SJSA1 (cell line): Measurements from ENCODE around the gene SYNGR4. TPM values are rescaled to one million over a fixed set of nuclear protein-coding genes. Genes with fewer than 3 reads are reported as not detected.
A peak's percentile ranks its signal among the peaks of the same experiment; 100 is the strongest.

Experiments used
- DNase-seq, 2 experiments: peaks; one replicate each; pipeline ENCODE4 v3.0.0-alpha.2; 2015 to 2020; ENCODE audit warnings: low spot score in 2 of 2, low read depth in 1 of 2
- H3K27ac ChIP-seq: fragments of 250-450 bp; sonication (Bioruptor Pico); 2 replicates; pipeline ENCODE4 v1.5.1; 2020; ENCODE audit warnings: mild to moderate bottlenecking, moderate library complexity
- H3K27me3 ChIP-seq: fragments of 250-450 bp; sonication (Bioruptor Pico); replicated peaks from 2 replicates; pipeline ENCODE4 v1.5.1; 2020; ENCODE audit warnings: mild to moderate bottlenecking, moderate library complexity
- H3K36me3 ChIP-seq: fragments of 250-450 bp; sonication (Bioruptor Pico); 2 replicates; pipeline ENCODE4 v1.5.1; 2020; ENCODE audit warnings: mild to moderate bottlenecking
- H3K4me1 ChIP-seq: fragments of 250-450 bp; sonication (Bioruptor Pico); replicated peaks from 2 replicates; pipeline ENCODE4 v1.6.1; 2021; ENCODE audit warnings: mild to moderate bottlenecking
- H3K4me3 ChIP-seq: fragments of 250-450 bp; sonication (Bioruptor Pico); 2 replicates; pipeline ENCODE4 v1.5.1; 2020; ENCODE audit warnings: mild to moderate bottlenecking
- H3K9me3 ChIP-seq: fragments of 250-450 bp; sonication (Bioruptor Pico); replicated peaks from 2 replicates; pipeline ENCODE4 v1.5.1; 2020; ENCODE audit warnings: mild to moderate bottlenecking
- total RNA-seq: library from RNA; depleted of rRNA; stranded (reverse); fragments of >200 nt; shearing (Covaris generic); gene quantifications from 2 replicates; pipeline ENCODE4 v1.2.3, GENCODE V29; 2014

SYNGR4 gene
- total RNA-seq, 1 experiment from 2014 or later = not detected

DNA sequence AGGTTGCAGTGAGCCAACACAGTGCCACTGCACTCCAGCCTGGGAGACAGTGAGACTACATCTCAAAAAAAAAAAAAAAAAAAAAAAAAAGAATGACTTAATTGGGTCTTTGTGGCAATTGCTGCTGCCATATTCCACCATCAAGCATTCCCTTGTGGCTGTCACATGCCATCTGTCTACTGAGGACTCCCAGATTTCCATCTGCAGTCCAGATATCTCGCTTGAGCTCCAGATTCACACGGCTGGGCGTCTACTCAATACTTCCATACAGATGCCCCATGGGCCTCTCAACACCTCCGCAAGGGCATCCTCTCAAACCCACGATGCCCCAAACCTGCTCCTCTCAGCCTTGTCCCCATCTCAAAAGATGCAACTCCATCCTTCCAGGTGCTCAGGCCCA is 13.3 kb upstream of the SYNGR4 start:
- H3K27ac ChIP-seq = no peak overlapping the region
- no peak for DNase-seq
- H3K36me3 ChIP-seq = no peaks in the 10 kb centered on the region
- no peaks in the 10 kb centered on the region for H3K9me3 ChIP-seq
- no peak overlapping the region for H3K4me3 ChIP-seq
- peaks cover 6% of the 10 kb centered on the region for H3K4me1 ChIP-seq
- no peaks in the 10 kb centered on the region for H3K27me3 ChIP-seq

DNA sequence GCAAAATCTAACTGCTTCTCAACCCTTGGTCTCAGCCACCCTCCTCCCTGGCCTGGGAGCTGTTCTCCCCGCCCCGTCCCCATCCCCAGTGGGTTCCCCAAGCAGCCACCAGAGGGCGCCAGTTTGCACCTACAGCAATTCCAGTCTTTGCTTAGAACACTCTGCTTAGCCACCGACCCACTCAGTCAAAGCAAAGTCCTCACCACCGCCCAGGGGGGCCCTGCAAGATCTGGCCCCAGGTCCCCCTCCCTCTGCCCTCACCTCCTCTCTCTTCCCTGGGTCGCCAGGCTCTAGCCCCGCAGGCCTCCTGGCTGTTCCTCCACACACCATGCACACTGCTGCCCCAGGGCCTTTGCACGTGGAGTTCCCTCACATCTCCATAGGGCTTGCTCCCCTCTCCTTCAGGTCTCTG is 12.8 kb upstream of the SYNGR4 start:
- DNase-seq = peak; percentile 46 to 77
- no peak overlapping the region for H3K27ac ChIP-seq

DNA sequence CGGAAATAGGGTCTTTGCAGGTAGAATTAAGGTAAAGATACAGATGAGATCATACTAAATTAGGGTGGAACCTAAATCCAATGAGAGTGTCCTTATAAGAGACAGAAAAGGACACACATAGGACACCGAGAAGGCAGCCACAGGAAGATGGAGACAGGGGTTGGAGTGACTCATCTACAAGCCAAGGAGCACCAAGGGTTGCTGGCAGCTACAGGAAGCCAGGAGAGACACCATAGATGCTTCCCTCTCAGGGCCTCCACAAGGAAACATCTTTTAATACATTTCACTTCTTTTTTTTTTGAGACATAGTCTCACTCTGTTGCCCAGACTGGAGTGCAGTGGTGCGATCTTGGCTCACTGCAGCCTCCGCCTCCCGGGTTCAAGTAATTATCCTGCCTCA is 10.5 kb upstream of the SYNGR4 start:
- Histone ChIP-seq H3K36me3 (no peaks in the 10 kb centered on the region), H3K27ac (no peak overlapping the region), H3K27me3 (no peaks in the 10 kb centered on the region), H3K4me1 (peaks cover 6% of the 10 kb centered on the region), H3K9me3 (no peaks in the 10 kb centered on the region), H3K4me3 (no peak overlapping the region)
- no peak for DNase-seq

More for the DNA sequence above, 12.8 kb upstream of the SYNGR4 start:
- H3K27me3 ChIP-seq = no peaks in the 10 kb centered on the region
- no peak overlapping the region for H3K4me3 ChIP-seq
- H3K4me1 ChIP-seq = peaks cover 6% of the 10 kb centered on the region
- no peaks in the 10 kb centered on the region for H3K36me3 ChIP-seq
- H3K9me3 ChIP-seq = no peaks in the 10 kb centered on the region

DNA sequence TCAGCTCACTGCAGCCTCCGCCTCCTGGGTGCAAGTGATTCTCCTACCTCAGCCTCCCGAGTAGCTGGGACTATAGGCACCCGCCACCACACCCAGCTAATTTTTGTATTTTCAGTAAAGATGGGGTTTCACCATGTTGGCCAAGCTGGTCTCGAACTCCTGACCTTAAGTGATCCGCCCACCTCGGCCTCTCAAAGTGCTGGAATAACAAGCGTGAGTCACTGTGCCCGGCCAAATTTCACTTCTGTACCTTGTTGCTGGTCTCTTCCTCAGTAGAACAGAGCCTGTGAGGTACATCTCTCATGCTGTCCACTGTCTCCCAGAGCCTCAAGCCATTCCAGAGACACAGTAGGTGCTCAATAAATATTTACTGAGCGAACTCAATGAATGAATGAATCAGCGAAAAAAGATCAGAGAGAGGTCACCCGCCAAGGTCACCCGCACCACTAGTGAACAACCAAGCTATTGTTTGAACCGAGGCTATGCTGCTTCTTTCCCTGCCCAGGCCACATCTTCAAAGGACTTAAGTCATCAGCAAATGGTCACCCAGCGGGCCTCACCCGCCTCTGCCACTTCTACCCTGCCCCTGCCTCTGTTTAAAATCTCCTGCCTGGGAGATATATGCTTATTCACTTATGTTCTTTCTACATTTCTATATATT is 9.7 kb upstream of the SYNGR4 start:
- Histone ChIP-seq H3K27me3 (no peaks in the 10 kb centered on the region), H3K9me3 (no peaks in the 10 kb centered on the region), H3K36me3 (no peaks in the 10 kb centered on the region), H3K4me3 (no peak overlapping the region), H3K4me1 (peaks cover 6% of the 10 kb centered on the region), H3K27ac (no peak overlapping the region)
- DNase-seq = peak in 1 of 2 experiments; percentile 41

DNA sequence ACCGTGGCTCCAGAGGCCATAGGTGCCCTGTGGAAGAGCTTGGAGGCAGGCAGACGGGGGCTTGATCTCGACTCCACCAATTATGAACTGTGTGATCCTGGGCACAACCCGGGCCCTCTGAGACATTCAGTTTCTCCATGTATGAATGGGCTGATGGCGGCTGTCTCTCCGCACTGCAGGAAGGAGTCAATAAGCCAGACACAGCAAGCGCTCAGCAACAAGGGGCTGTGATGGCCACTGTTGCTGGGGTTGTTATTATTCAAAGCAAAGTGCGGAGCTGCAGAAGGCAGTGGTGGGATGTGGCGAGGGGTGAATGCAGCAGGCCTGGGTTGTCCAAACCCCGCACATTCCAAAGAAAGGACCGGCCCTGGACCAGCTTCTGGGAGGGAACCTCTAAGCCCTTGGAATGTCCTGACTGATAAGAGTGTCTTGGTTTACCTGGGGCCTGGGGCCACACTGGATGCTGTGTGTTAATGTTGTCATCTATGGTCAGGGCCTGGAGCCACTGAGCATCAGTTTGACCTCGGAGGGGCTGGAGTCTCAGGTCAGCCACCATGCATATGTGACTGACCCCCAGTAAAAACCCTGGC is 8.7 kb upstream of the SYNGR4 start:
- Histone ChIP-seq H3K9me3 (no peaks in the 10 kb centered on the region), H3K36me3 (no peaks in the 10 kb centered on the region), H3K27ac (no peak overlapping the region), H3K27me3 (no peaks in the 10 kb centered on the region), H3K4me3 (no peak overlapping the region), H3K4me1 (peaks cover 6% of the 10 kb centered on the region)
- DNase-seq = no peak

DNA sequence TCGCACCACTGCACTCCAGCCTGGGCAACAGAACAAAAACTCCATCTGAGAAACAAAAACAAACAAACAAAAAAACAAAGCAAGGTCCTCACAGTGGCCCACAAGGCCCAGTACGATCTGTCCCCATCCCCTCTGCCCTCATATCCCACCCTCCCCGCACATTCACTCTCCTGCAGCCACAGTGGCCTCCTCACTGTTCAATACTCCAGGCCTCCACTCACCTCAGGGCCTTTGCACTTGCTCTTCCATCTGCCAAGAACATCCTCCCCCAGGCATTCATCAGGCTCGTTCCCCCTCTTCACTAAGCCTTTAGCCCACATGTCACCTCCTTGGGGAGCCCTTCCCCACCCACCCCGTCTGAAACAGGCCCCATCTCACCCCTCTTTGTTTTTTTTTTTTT is 5.0 kb upstream of the SYNGR4 start:
- Histone ChIP-seq H3K9me3 (no peaks in the 10 kb centered on the region), H3K27ac (no peak overlapping the region), H3K27me3 (no peaks in the 10 kb centered on the region), H3K36me3 (no peaks in the 10 kb centered on the region), H3K4me3 (no peak overlapping the region), H3K4me1 (peaks cover 12% of the 10 kb centered on the region)
- DNase-seq = no peak

DNA sequence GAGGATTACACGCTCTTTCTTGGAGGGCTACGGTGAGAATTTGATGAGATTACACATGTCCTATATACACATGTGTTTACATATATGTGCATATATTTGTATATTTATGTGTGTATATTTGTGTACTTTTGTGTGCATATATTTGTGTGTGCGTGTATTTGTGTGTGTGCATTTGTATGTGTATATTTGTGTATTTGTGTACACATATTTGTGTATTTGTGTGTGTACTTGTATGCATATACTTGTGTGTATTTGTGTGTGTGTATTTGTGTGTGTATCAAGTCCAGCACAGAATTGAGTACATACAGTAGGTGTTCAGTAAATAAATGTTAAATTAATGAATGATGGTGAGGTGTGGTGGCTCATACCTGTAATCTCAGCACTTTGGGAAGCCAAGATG is 2.3 kb upstream of the SYNGR4 start:
- no peaks in the 10 kb centered on the region for H3K27me3 ChIP-seq
- no peaks in the 10 kb centered on the region for H3K36me3 ChIP-seq
- H3K4me1 ChIP-seq = peaks cover 11% of the 10 kb centered on the region
- H3K4me3 ChIP-seq = no peak overlapping the region
- H3K9me3 ChIP-seq = no peaks in the 10 kb centered on the region
- H3K27ac ChIP-seq = no peak overlapping the region
- DNase-seq = no peak

DNA sequence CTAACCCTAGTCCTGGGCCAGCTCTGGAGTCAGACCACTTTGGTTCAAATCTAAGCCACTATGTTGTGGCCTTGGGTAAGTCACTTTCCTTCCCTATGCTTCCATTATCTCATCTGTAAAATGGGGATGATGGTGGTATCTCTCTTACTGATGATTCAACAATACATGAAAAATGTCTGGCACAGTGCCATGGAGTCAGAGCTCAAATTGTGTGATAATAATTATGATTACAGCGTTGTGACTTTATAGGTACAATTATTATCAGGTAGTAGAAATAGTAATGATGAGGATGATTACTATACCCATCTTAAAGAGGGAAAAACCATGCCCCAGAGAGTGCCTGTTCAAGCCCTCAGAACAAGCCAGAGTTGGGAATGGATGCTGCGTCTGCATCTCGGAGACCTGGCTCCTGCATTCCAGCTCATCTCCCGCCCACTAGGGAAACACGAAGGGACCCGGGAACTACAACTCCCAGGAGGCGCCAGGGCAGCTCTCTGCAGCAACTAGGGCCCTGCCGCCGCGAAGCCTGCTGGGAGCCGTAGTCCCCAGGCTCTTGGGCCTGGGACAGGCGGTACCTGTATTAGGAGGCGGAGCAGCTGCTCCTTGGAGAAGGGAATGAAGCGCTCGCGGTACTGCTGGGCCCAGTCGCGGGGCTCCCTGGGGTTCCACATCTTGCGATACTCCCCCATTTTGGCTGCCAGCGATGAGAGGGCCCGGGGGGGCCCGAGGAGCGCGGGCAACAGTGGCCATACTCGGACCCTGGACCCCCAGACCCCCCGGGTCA is 1.3 kb upstream of the SYNGR4 start:
- H3K4me1 ChIP-seq = peaks cover 11% of the 10 kb centered on the region
- H3K27ac ChIP-seq = peak overlapping the region; percentile 54
- H3K9me3 ChIP-seq = no peaks in the 10 kb centered on the region
- peak overlapping the region; percentile 41 for H3K4me3 ChIP-seq
- peak; percentile 91 to 97 for DNase-seq
- no peaks in the 10 kb centered on the region for H3K36me3 ChIP-seq
- H3K27me3 ChIP-seq = no peaks in the 10 kb centered on the region

DNA sequence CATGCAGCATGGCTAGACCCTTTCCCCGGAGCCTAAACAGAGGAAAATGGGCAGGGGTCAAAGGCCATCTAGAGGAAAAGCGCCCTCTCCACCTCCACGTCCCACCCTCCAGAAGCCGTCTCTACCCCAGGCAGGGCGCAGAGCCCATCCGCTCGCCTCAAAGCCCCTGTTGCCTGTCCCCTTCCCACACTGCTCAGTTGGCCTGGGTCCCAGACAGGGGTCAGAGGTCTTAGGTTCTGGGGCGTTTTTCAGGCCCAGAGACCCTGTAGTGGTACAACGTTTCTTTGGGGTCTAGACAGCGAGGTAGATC is 712 bp upstream of the SYNGR4 start:
- Histone ChIP-seq H3K36me3 (no peaks in the 10 kb centered on the region), H3K4me3 (peak overlapping the region; percentile 41), H3K9me3 (no peaks in the 10 kb centered on the region), H3K4me1 (peaks cover 11% of the 10 kb centered on the region), H3K27me3 (no peaks in the 10 kb centered on the region), H3K27ac (peak overlapping the region; percentile 54)
- DNase-seq = no peak

DNA sequence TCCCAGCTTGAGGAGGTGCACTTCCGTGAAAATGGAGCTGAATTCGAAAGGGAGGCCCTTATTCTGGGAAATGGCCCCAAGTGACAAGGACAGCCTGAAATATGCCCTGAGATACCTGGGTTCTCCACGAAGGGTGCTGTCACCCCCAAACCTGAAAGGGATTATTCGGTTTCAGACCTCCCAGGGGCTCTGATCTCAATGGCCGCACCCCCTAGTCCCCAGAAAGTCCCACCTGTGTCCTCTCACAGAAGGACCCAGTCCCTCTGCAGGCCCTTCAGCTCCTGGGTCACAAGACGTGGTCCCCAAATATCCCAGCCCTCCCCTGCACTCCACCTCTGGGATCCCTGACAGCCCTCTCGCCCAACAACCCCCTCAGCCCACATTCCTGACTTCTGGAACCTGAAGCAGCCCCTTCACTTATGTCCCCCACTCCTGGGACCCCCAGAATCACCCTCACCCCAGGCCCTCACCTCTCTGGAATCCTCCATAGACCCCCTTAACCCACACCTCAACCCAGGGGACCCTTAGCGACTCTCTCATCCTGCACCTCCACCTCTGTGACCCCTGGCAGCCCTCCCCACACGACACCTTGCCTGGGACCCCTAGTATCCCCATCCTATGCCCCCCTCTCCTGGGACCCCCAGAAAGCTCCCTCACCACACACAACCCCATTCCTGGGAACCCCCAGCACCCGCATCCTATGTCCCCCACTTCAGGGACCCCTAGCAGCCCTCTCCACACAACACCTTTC is 606 bp downstream of the SYNGR4 start:
- DNase-seq = no peak
- Histone ChIP-seq H3K4me1 (peaks cover 11% of the 10 kb centered on the region), H3K9me3 (no peaks in the 10 kb centered on the region), H3K4me3 (peak overlapping the region; percentile 41; the same call in 1 of the 2 replicates), H3K27ac (peak overlapping the region; percentile 54), H3K36me3 (no peaks in the 10 kb centered on the region), H3K27me3 (no peaks in the 10 kb centered on the region)

DNA sequence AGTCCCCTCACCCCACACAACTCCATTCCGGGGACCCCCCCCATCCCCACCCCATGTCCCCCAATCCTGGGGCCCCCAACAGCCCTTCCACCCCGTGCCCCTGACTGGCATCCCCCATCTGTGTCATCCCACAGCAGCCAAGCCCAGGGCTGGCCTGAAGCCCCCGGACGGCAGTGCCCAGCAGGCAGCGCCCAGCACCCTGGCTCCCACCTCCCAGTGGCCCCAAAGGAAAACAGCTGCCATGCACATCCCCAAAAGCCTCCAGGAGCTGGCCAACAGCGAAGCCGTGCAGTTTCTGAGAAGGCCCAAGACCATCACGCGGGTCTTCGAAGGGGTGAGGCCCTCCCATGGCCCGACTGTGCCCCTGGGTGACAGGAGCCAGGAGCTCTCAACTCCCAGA is 1.4 kb downstream of the SYNGR4 start:
- Histone ChIP-seq H3K36me3 (no peaks in the 10 kb centered on the region), H3K27me3 (no peaks in the 10 kb centered on the region), H3K9me3 (no peaks in the 10 kb centered on the region), H3K4me1 (peaks cover 11% of the 10 kb centered on the region), H3K4me3 (no peak overlapping the region), H3K27ac (no peak overlapping the region)
- DNase-seq = no peak

DNA sequence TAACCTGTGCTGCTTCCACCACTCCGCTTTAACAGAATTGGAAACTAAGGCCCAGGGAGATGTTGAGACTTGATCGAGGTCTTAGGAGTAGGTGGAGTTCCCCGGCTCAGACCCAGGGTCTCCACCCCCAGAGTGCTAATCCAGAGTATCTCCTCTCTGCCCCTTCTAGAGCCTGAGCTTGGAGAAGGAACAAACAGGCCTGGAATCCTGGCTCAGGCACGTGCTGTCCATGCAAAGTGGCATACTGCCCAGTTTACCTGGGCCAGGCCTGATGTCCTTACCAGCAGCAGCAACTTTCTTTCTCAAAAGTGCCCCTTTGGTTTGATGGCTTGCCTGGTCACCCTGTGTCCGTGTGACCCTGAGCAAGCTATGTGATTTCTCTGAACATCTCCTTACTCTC is 3.7 kb downstream of the SYNGR4 start:
- no peak overlapping the region for H3K27ac ChIP-seq
- no peaks in the 10 kb centered on the region for H3K9me3 ChIP-seq
- H3K27me3 ChIP-seq = no peaks in the 10 kb centered on the region
- no peak for DNase-seq
- no peaks in the 10 kb centered on the region for H3K36me3 ChIP-seq
- H3K4me3 ChIP-seq = no peak overlapping the region
- peaks cover 11% of the 10 kb centered on the region for H3K4me1 ChIP-seq

DNA sequence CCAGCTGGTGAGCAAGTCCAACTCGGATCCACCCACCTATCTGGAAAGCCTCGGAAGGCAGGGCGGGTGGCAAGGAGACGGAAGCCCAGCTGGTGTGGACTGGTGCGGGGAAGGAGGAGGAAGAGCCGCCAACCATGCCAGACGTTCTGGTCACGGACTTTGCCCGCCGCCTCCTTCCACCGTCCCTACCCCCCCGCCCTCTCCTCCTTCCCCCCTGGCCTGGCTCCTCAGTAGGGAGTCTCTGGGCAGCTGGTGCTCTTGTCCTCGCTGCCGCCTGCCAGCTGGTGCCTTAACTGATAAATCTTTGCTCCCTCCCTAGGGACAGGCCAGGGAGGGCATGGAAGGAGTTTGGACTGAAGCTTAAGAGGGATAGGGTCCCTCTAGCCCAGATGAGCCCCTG is 4.8 kb downstream of the SYNGR4 start:
- no peak overlapping the region for H3K27ac ChIP-seq
- H3K4me3 ChIP-seq = no peak overlapping the region

DNA sequence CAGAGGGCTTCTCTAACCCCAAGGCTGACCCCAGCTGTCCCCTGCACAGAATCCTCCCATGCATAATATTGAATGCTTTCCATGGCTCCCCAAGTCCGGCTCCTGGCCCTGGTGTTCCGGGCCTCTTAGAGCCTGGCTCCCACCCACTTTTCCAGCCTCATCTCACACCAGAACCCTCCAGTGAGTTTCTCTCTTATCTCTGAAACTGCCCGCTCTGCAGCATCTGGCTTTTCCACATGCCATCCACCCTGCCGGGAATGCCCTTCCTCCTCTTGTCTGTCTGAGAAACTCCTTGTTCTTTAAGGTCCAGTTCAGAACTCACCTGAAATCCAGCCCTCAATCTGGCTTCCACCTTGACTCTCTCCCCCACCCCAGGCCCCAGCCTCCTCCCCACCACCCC is 6.8 kb downstream of the SYNGR4 start:
- H3K27me3 ChIP-seq = no peaks in the 10 kb centered on the region
- no peak overlapping the region for H3K4me3 ChIP-seq
- no peaks in the 10 kb centered on the region for H3K9me3 ChIP-seq
- H3K27ac ChIP-seq = no peak overlapping the region
- DNase-seq = no peak
- no peaks in the 10 kb centered on the region for H3K36me3 ChIP-seq
- H3K4me1 ChIP-seq = no peaks in the 10 kb centered on the region

More for the DNA sequence above, 4.8 kb downstream of the SYNGR4 start:
- no peak for DNase-seq
- Histone ChIP-seq H3K27me3 (no peaks in the 10 kb centered on the region), H3K4me1 (peaks cover 5% of the 10 kb centered on the region), H3K36me3 (no peaks in the 10 kb centered on the region), H3K9me3 (no peaks in the 10 kb centered on the region)
